Activated B cell treated with CpG ODN at 0.5 μM for 24 hours (primary cell): ENCODE measurements around the gene MIPEP. TPM values are rescaled to one million over a fixed set of nuclear protein-coding genes. Genes with fewer than 3 reads are reported as not detected.

Experiments
- ATAC-seq: fragments of 200-7000 bp; cut with Tn5 transposase; one replicate; pipeline ENCODE4 v1.10.0; 2021; ENCODE audit warnings: low read depth, mild to moderate bottlenecking, moderate library complexity
- CTCF ChIA-PET: fragments of 350-600 bp; sonication (Branson Sonifier 250); formaldehyde crosslinking; loops from one replicate; lab custom pipeline; 2021; ENCODE audit warnings: antibody characterized with exemption; lab: Charles Lee
- POLR2A ChIA-PET: fragments of 350-600 bp; sonication (Branson Sonifier 250); formaldehyde crosslinking; loops from one replicate; lab custom pipeline; 2021; ENCODE audit warnings: antibody characterized with exemption; lab: Charles Lee
- DNase-seq: peaks from one replicate; pipeline ENCODE4 v3.0.0; 2022
- H3K27ac Mint-ChIP-seq: one replicate; pipeline ENCODE4 v1.8.0; 2020; ENCODE audit warnings: mixed read lengths
- H3K27me3 Mint-ChIP-seq: one replicate; pipeline ENCODE4 v1.8.0; 2021; ENCODE audit warnings: mixed read lengths
- H3K36me3 Mint-ChIP-seq: one replicate; pipeline ENCODE4 v1.8.0; 2021; ENCODE audit warnings: low read depth, mixed read lengths
- H3K4me1 Mint-ChIP-seq: one replicate; pipeline ENCODE4 v1.8.0; 2021; ENCODE audit warnings: mixed read lengths
- H3K4me3 Mint-ChIP-seq: one replicate; pipeline ENCODE4 v1.8.0; 2020; ENCODE audit warnings: mild to moderate bottlenecking, mixed read lengths
- H3K9me3 Mint-ChIP-seq: one replicate; pipeline ENCODE4 v1.8.0; 2020; ENCODE audit warnings: mixed read lengths
- intact Hi-C: fragments of 100-400 bp; cut with micrococcal nuclease; formaldehyde crosslinking; loops from one replicate; pipeline ENCODE4 v1.15.1; 2024
- total RNA-seq: library from RNA; stranded (reverse); gene quantifications from 2 replicates; pipeline ENCODE4 v1.2.3, GENCODE V29; 2022
- TF ChIP-seq, protein P1 (sequence below): fragments of 200-600 bp; IDR thresholded peaks from one replicate; pipeline ENCODE4 v1.8.0; 2022; ENCODE audit warnings: antibody characterized with exemption, mild to moderate bottlenecking

The MIPEP gene
- total RNA-seq, 1 donor from 2014 or later, result 19.7 TPM

DNA sequence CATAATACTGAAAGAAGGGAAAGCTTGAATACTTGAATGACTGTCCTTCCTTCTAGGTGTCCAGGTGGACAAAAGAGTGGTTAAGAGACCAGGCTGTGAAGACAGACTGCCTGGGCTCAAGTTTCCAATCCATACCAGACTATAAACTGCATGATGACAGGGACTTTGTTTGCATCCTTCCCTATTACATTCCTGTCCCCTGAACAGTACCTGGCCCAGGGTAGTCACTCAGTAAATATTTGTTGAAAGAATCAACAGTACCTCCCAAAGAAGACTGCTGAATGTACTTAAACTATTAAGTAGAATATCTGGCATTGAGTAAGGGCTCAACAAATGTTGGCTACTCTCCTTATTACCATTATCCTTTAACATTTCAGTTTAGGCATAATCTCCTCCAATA is 29.7 kb downstream of the MIPEP start:
- TF ChIP-seq, protein P1, sequence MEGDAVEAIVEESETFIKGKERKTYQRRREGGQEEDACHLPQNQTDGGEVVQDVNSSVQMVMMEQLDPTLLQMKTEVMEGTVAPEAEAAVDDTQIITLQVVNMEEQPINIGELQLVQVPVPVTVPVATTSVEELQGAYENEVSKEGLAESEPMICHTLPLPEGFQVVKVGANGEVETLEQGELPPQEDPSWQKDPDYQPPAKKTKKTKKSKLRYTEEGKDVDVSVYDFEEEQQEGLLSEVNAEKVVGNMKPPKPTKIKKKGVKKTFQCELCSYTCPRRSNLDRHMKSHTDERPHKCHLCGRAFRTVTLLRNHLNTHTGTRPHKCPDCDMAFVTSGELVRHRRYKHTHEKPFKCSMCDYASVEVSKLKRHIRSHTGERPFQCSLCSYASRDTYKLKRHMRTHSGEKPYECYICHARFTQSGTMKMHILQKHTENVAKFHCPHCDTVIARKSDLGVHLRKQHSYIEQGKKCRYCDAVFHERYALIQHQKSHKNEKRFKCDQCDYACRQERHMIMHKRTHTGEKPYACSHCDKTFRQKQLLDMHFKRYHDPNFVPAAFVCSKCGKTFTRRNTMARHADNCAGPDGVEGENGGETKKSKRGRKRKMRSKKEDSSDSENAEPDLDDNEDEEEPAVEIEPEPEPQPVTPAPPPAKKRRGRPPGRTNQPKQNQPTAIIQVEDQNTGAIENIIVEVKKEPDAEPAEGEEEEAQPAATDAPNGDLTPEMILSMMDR, result no peak
- ChIA-PET CTCF (interaction anchor here (0.6 kb wide), 1 partner anchor 383 kb away, joined by 3 read pairs; no protein-coding TSS in a partner anchor), POLR2A (no interaction called here)
- Mint-ChIP-seq H3K36me3 (peaks cover 43% of the 10 kb centered on the region), H3K4me1 (peaks cover 9% of the 10 kb centered on the region), H3K27ac (no peak overlapping the region), H3K4me3 (no peak overlapping the region), H3K27me3 (no peaks in the 10 kb centered on the region), H3K9me3 (no peaks in the 10 kb centered on the region)
- intact Hi-C loops, result no loop called here
- no peak for ATAC-seq
- DNase-seq, result no peak

DNA sequence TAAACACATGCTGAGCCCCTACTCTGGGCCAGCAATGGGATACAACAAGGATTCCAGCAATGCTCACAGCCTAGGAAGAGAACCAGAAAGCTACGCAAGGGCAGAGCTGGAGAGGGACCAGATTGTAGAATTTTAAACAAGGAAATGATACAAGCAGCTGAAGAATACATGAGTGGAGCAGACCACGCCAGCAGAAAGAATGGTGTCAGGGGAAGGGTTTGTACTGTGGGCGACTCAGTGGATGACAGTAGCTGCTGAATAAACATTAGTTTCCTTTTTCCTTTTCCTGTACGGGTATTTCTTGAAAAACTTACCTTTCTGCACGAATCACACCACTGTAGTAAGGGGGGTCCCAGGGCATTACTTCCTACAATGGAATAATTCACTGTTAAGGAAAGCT is 30.7 kb downstream of the MIPEP start:
- ATAC-seq (no peak), DNase-seq (no peak)
- TF ChIP-seq, protein P1, result no peak
- Mint-ChIP-seq H3K4me3 (no peak overlapping the region), H3K4me1 (peaks cover 9% of the 10 kb centered on the region), H3K9me3 (no peaks in the 10 kb centered on the region), H3K36me3 (peaks cover 46% of the 10 kb centered on the region), H3K27ac (no peak overlapping the region), H3K27me3 (no peaks in the 10 kb centered on the region)
- ChIA-PET CTCF (interaction anchor here (0.6 kb wide), 1 partner anchor 382 kb away, joined by 3 read pairs; no protein-coding TSS in a partner anchor), POLR2A (no interaction called here)
- intact Hi-C loops, result no loop called here

DNA sequence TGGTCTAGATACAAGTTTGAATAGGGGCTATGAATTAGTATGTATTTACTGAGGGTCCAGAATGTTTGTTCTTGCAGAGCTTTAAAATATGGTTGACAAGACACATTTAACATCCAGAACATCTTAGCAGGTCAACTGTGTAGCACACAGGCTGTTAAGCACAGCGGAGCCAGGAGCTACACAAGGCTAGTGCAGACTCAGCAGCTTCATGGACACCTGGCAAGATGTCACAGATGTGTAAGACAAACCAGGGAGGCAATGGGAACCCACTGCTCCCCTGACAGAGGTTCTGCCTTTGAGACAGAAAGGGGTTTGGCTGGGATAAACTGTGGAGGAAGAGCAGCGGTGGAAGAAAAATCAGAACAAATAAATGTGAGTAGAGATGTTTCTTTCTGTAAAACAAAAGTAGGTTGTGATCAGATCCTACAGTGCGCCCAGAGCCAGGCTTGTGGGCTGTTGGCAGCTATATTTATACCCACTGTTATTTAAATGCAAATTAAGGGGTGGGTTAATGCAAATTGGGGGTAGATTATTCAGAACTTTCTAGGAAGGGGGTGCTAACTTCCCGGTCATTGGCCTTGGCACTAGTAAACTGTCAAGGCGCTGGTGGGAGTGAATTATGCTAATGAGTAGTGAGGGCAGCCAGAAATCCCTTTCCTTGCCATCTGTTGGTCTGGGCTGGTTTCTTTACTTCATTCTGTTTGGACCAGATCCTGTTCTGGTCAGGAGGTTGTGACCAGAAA is 33.0 kb downstream of the MIPEP start:
- no peak overlapping the region for H3K4me3 Mint-ChIP-seq
- CTCF ChIA-PET, result no interaction called here
- intact Hi-C loops, result no loop called here
- no peaks in the 10 kb centered on the region for H3K27me3 Mint-ChIP-seq
- no peaks in the 10 kb centered on the region for H3K9me3 Mint-ChIP-seq
- DNase-seq, result no peak
- H3K4me1 Mint-ChIP-seq, result peaks cover 9% of the 10 kb centered on the region
- ATAC-seq, result no peak
- H3K27ac Mint-ChIP-seq, result no peak overlapping the region
- H3K36me3 Mint-ChIP-seq, result peaks cover 36% of the 10 kb centered on the region
- POLR2A ChIA-PET, result no interaction called here
- TF ChIP-seq, protein P1, result no peak

DNA sequence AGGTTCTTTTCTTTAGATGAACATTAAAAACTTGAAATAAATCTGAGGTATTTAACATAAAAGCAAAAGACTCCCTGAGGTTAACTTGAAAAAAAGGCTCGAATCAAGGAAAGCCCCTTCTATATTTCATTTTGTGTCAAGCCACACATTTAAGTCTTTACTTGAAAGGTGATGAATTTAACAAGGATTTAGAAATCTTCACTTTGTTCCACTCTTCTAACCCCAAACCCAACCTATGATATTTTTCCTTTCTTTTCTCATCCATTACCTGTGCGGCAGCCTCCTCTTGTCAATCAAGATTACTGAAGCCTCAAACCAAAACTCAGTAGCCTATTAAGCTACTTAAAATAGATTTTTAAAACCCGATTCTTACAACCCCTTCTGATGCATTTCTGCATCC is 33.8 kb downstream of the MIPEP start:
- H3K27ac Mint-ChIP-seq, result no peak overlapping the region
- DNase-seq, result no peak
- POLR2A ChIA-PET, result no interaction called here
- intact Hi-C loops, result no loop called here
- H3K4me1 Mint-ChIP-seq, result peaks cover 12% of the 10 kb centered on the region
- no peaks in the 10 kb centered on the region for H3K27me3 Mint-ChIP-seq
- H3K4me3 Mint-ChIP-seq, result no peak overlapping the region
- peaks cover 29% of the 10 kb centered on the region for H3K36me3 Mint-ChIP-seq
- ATAC-seq, result no peak
- no peaks in the 10 kb centered on the region for H3K9me3 Mint-ChIP-seq
- TF ChIP-seq, protein P1, result no peak
- CTCF ChIA-PET, result no interaction called here

DNA sequence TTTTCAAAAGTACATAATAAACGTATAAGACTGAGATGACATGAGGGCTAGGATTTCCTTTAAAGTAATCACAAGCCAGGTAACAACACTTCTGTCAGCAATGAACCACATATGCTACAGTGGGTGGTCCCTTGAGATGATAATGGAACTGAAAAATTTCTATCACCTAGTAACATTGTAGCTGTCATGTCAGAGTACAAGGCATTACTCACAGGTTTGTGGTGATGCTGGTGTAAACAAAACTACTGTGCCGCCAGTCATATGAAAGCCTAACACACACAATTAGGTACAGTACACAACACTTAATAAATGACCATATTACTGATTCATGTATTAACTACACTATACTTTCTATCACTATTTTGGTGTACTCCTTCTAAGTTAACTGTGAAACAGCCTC is 36.8 kb downstream of the MIPEP start:
- intact Hi-C loops, result no loop called here
- no peak for DNase-seq
- ChIA-PET CTCF (no interaction called here), POLR2A (no interaction called here)
- Mint-ChIP-seq H3K27ac (no peak overlapping the region), H3K4me3 (no peak overlapping the region), H3K4me1 (peaks cover 42% of the 10 kb centered on the region), H3K36me3 (peaks cover 17% of the 10 kb centered on the region), H3K27me3 (no peaks in the 10 kb centered on the region), H3K9me3 (no peaks in the 10 kb centered on the region)
- ATAC-seq, result no peak
- TF ChIP-seq, protein P1, result no peak
